ENCODE measurements around the gene CMIP.

- TF ChIP-seq CTCF (IDR thresholded peaks at IDR 0.05), result no peak
- no peak for TF ChIP-seq POLR2A (IDR thresholded peaks at IDR 0.05)
- peak; percentile 98 for TF ChIP-seq POLR2AphosphoS5 (IDR thresholded peaks at IDR 0.05)
Measured at GRCh38 chr16:81601601-81602255, 157.1 kb downstream of the CMIP start.

All from prostate gland (tissue), 2 donors.